Stimulated activated CD4-positive, alpha-beta T cell treated with anti-CD3 and anti-CD28 coated beads, Interleukin-15, amount 100 ng/mL, for 24 hours (primary cell): ENCODE data around the gene STEAP1.
A peak's percentile ranks its signal among the peaks of the same experiment; 100 is the strongest.
"Not testable (repeated sequence)": the region's sequence is repeated elsewhere in the genome, so short reads cannot be mapped to it uniquely, and the experiment has no call there.

Experiments used
- DNase-seq: peaks from one replicate; pipeline ENCODE4 v3.0.0-alpha.2; 2020

The STEAP1 gene

GRCh38 chr7:90175667-90176066, 21.4 kb downstream of the STEAP1 start:
- DNase-seq, result no peak

- DNase-seq, result no peak
Measured at GRCh38 chr7:90176195-90176594, 21.9 kb downstream of the STEAP1 start.

- DNase-seq, result no peak
Measured at GRCh38 chr7:90178166-90178565, 23.9 kb downstream of the STEAP1 start.

GRCh38 chr7:90178679-90179278, 24.5 kb downstream of the STEAP1 start:
- peak; percentile 21 for DNase-seq

- no peak for DNase-seq
Measured at GRCh38 chr7:90180011-90180585, 25.8 kb downstream of the STEAP1 start.

- no peak for DNase-seq
Measured at GRCh38 chr7:90180649-90181048, 26.4 kb downstream of the STEAP1 start.

- DNase-seq, result no peak
Measured at GRCh38 chr7:90181485-90181884, 27.2 kb downstream of the STEAP1 start.

GRCh38 chr7:90186290-90186689, 32.0 kb downstream of the STEAP1 start:
- not testable (repeated sequence) for DNase-seq

- DNase-seq, result no peak
Measured at GRCh38 chr7:90187507-90188050, 33.3 kb downstream of the STEAP1 start.

- no peak for DNase-seq
Measured at GRCh38 chr7:90188281-90188680, 34.0 kb downstream of the STEAP1 start.

GRCh38 chr7:90190995-90191394, 36.7 kb downstream of the STEAP1 start:
- no peak for DNase-seq

GRCh38 chr7:90191648-90192047, 37.4 kb downstream of the STEAP1 start:
- no peak for DNase-seq

- no peak for DNase-seq
Measured at GRCh38 chr7:90192876-90193750, 38.8 kb downstream of the STEAP1 start.

GRCh38 chr7:90194911-90195809, 40.9 kb downstream of the STEAP1 start:
- DNase-seq, result no peak

GRCh38 chr7:90201500-90202195, 47.4 kb downstream of the STEAP1 start:
- no peak for DNase-seq

GRCh38 chr7:90207956-90208355, 53.7 kb downstream of the STEAP1 start:
- DNase-seq, result no peak

GRCh38 chr7:90209776-90210175, 55.5 kb downstream of the STEAP1 start:
- no peak for DNase-seq

- no peak for DNase-seq
Measured at GRCh38 chr7:90210475-90210874, 56.2 kb downstream of the STEAP1 start.

GRCh38 chr7:90210981-90211380, 56.7 kb downstream of the STEAP1 start:
- no peak for DNase-seq

- DNase-seq, result peak; percentile 69
Measured at GRCh38 chr7:90211391-90212148, 57.3 kb downstream of the STEAP1 start, which contains the start of gene STEAP2. Gene STEAP2, plus strand, starts transcription at chr7:90211740. Its CDS starts 13,343 bp downstream, at chr7:90225083.

GRCh38 chr7:90212149-90212495, 57.9 kb downstream of the STEAP1 start:
- DNase-seq, result no peak
